HL-60 (cell line): ENCODE measurements around the gene LRCH4.
"Not testable (repeated sequence)": the region's sequence is repeated elsewhere in the genome, so short reads cannot be mapped to it uniquely, and the experiment has no call there.

Experiments
- DNase-seq, 2 experiments: peaks; one replicate each; pipeline ENCODE4 v3.0.0-alpha.2; 2010 to 2020; ENCODE audit warnings: low read depth in 1 of 2, low spot score in 1 of 2
- H3K27ac ChIP-seq: fragments of 250-450 bp; sonication (Bioruptor Pico); replicated peaks from 2 replicates; pipeline ENCODE4 v1.5.1; 2020; ENCODE audit warnings: mild to moderate bottlenecking, moderate library complexity
- H3K27me3 ChIP-seq: fragments of 250-450 bp; sonication (Bioruptor Pico); 2 replicates; pipeline ENCODE4 v1.5.1; 2021; ENCODE audit warnings: mild to moderate bottlenecking, moderate library complexity; ENCODE audit not compliant: insufficient read depth, poor library complexity, severe bottlenecking
- H3K4me3 ChIP-seq: replicated peaks from 2 replicates; pipeline ENCODE4 v1.5.1; 2011; ENCODE audit warnings: mild to moderate bottlenecking, control low read depth, low read length; ENCODE audit not compliant: insufficient read depth
- CTCF ChIP-seq: IDR thresholded peaks from one replicate; pipeline ENCODE4 v1.5.1; 2011; ENCODE audit warnings: low read length, control low read depth, inconsistent platforms; ENCODE audit not compliant: insufficient read depth
- GABPA ChIP-seq: IDR thresholded peaks from 2 replicates; pipeline ENCODE4 v1.6.1; 2012; ENCODE audit warnings: low read depth
- POLR2AphosphoS5 ChIP-seq: IDR thresholded peaks from 2 replicates; pipeline ENCODE4 v1.6.1; 2012; ENCODE audit warnings: low read depth
- REST ChIP-seq: IDR thresholded peaks from 2 replicates; pipeline ENCODE4 v1.6.1; 2012; ENCODE audit warnings: low read depth; ENCODE audit not compliant: insufficient replicate concordance
- SPI1 ChIP-seq: IDR thresholded peaks from 2 replicates; pipeline ENCODE4 v1.6.1; 2012; ENCODE audit warnings: low read depth, mild to moderate bottlenecking, borderline replicate concordance

The LRCH4 gene

GRCh38 chr7:100538654-100539435 is 47.1 kb downstream of the LRCH4 start, which contains the start of gene AGFG2:
Gene AGFG2 (plus strand): TSS chr7:100539203. CDS start chr7:100539347, 144 bp downstream.
- no peaks in the 10 kb centered on the region for H3K27me3 ChIP-seq
- H3K27ac ChIP-seq = peak within 1 kb of the TSS; percentile 49
- TF ChIP-seq GABPA (no peak), CTCF (no peak), POLR2AphosphoS5 (peak; percentile 34; the same call in 1 of the 2 replicates)
- DNase-seq = peak; percentile 99 to 100
- H3K4me3 ChIP-seq = peak within 1 kb of the TSS; percentile 82

DNA sequence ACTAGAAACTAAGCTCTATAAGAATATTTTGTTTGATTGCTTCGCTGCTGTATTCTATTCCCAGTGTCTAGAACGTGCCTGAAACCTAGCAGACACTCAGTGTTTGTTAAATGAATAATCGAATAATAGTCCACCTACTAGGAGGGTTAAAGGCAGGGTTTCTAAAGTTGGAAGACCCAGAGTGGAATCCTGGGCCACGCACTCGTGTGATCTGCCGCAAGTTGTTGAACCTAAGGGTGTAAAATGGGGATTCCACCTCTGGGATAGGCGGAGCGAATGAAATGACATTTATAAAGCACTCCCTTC is 47.6 kb downstream of the LRCH4 start:
- no peaks in the 10 kb centered on the region for H3K27me3 ChIP-seq
- peak overlapping the region; percentile 37 for H3K4me3 ChIP-seq
- TF ChIP-seq CTCF = no peak
- TF ChIP-seq SPI1 = no peak
- TF ChIP-seq GABPA = no peak
- TF ChIP-seq REST = no peak
- no peak for TF ChIP-seq POLR2AphosphoS5
- no peak for DNase-seq
- H3K27ac ChIP-seq = peak overlapping the region; percentile 49

GRCh38 chr7:100536695-100537094 is 49.2 kb downstream of the LRCH4 start:
- not testable (repeated sequence) for H3K27ac ChIP-seq, DNase-seq, H3K4me3 ChIP-seq, H3K27me3 ChIP-seq

- DNase-seq, H3K27me3 ChIP-seq, H3K4me3 ChIP-seq, H3K27ac ChIP-seq: not testable (repeated sequence)
These were observed 49.9 kb downstream of the LRCH4 start for GRCh38 chr7:100535982-100536381.

DNA sequence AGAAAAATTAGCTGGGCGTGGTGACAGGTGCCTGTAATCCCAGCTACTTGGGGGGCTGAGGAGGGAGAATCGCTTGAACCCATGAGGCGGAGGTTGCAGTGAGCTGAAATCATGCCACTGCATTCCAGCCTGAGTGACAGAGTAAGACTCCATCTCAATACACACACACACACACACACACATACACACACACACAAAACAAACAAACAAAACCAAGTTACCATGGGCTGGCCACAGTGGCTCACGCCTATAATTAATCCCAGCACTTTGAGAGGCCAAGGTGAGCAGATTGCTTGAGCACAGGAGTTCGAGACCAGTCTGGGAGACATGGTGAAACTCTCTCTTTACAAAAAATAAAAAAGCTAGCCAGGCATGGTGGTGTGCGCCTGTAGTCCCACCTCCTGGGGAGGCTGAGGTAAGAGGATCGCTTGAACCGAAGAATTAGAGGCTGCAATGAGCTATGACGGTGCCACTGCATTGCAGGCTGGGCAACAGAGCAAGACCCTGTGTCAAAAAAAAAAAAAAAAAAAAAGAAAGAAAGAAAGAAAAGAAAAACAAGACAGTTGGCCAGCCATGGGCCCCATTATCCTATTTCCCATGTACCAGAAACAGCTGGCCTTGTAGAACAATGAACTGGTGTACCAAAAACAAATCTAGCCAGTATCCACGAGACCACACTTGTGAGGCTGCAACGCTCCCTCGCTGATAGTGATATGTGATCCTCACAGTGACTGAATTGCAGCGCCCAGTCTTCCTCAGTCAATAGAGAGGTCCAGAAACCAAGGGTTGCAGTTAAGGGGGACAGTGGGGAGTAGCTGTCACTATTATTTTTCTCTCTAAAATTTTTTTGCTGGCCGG is 53.5 kb downstream of the LRCH4 start:
- Histone ChIP-seq H3K27ac (no peak overlapping the region), H3K27me3 (no peaks in the 10 kb centered on the region), H3K4me3 (no peak overlapping the region)
- no peak for TF ChIP-seq POLR2AphosphoS5
- no peak for DNase-seq

- not testable (repeated sequence) for H3K27me3 ChIP-seq, H3K27ac ChIP-seq, H3K4me3 ChIP-seq, DNase-seq
These were observed 57.6 kb downstream of the LRCH4 start for GRCh38 chr7:100528108-100528866.
